ENCODE data around the gene UBR4. TPM values are rescaled to one million over a fixed set of nuclear protein-coding genes. Genes with fewer than 3 reads are reported as not detected.

The UBR4 gene
- total RNA-seq, 1 donor from 2014 or later = 222 TPM

GRCh38 chr1:19032413-19032695 lies 177.7 kb downstream of the UBR4 start:
- Histone ChIP-seq H3K9me3 (no peaks in the 10 kb centered on the region), H3K4me3 (no peak overlapping the region), H3K36me3 (no peaks in the 10 kb centered on the region), H3K4me1 (no peaks in the 10 kb centered on the region), H3K27ac (no peak overlapping the region), H3K27me3 (no peaks in the 10 kb centered on the region)
- no peak for DNase-seq (ENCODE audit: low spot score in 2 of 2)
- TF ChIP-seq CTCF (IDR thresholded peaks at IDR 0.05) = no peak
- intact Hi-C loops (cut with DNase I) = no loop called here

DNA sequence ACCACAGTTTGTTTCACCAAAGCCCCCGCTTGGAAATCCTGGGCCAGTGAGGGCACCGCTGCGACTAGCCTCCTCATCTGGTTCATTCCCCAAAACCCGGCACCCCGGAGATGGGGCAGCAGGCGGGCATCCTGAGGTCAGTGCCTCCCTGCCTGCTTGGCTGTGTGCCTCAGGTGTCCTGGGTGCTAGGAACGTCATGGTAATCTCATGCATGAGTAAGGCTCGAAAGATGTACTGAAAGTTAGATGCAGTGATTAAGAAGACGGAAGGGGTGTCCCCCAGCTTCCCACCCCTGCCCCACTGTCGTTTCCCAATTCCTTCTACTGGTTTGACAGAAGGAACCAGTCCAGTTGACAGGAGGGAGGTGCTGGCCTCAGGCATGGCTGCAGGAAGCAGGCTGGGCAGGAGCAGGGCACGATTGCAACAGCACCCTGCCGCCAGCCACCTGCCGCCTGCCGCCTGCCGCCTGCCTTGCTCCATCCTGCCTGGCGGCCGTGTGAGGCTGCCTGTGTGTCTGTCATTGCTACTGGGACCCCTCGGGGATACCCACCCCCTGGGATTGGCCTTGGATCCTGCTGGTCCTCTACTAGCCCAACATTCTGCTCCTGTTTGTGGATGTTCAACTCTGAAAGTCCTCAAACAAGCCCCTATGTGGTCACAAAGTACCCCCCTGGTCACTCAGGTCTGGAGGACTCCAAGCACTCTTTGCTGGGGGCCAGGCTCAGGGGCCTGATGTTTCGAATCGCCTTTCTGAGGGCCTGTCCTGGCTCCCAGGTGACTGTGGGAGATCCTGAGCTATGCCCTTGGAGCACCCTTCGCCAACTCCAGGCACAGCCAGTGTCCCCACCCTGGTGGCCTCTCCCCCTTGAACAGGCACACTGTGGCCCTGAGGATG lies 180.6 kb downstream of the UBR4 start:
- Histone ChIP-seq H3K4me1 (no peaks in the 10 kb centered on the region), H3K27ac (no peak overlapping the region), H3K9me3 (no peaks in the 10 kb centered on the region), H3K27me3 (no peaks in the 10 kb centered on the region), H3K4me3 (no peak overlapping the region), H3K36me3 (no peaks in the 10 kb centered on the region)
- DNase-seq (ENCODE audit: low spot score in 2 of 2) = peak in 1 of 2 donors; percentile 43
- intact Hi-C loops (cut with DNase I) = no loop called here
- TF ChIP-seq CTCF (IDR thresholded peaks at IDR 0.05) = no peak

DNA sequence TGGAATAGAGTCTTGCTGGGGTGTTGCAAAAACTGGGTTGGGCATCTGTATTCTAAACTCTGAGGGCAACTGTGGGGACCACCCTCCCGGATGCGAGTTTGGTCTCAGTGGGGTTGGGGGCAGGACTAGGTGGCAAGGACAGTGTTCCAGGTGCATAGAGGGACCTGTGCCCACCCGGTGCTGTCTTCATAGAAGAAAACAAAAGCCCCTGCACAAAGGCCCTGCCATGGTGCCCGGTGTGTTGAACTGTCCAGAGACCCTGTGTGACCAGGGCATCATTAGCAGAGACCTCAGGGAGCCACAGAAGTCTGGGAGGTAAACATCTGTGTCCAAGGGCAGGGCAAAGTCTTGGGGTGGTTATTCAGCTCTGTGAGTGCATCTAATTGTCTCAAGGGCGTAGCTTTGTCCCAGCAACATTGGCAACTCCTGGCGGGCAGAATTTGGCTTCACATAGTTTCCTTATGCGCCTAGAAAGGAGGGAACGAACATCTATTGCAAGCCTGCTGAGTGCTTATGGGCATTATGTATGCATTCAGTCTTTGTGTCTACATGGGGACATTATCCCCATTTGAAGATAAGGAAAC lies 181.4 kb downstream of the UBR4 start:
- DNase-seq (ENCODE audit: low spot score in 2 of 2) = peak in 1 of 2 donors; percentile 46
- H3K4me3 ChIP-seq = no peak overlapping the region
- no peak for TF ChIP-seq CTCF (IDR thresholded peaks at IDR 0.05)
- H3K27ac ChIP-seq = no peak overlapping the region
- no peaks in the 10 kb centered on the region for H3K36me3 ChIP-seq
- intact Hi-C loops (cut with DNase I) = no loop called here
- no peaks in the 10 kb centered on the region for H3K9me3 ChIP-seq
- no peaks in the 10 kb centered on the region for H3K27me3 ChIP-seq
- no peaks in the 10 kb centered on the region for H3K4me1 ChIP-seq

- no peak overlapping the region for H3K4me3 ChIP-seq
- no peaks in the 10 kb centered on the region for H3K27me3 ChIP-seq
- no peaks in the 10 kb centered on the region for H3K4me1 ChIP-seq
- intact Hi-C loops (cut with DNase I) = no loop called here
- peak in 1 of 2 donors; percentile 18 for DNase-seq (ENCODE audit: low spot score in 2 of 2)
- no peaks in the 10 kb centered on the region for H3K36me3 ChIP-seq
- H3K27ac ChIP-seq = no peak overlapping the region
- no peaks in the 10 kb centered on the region for H3K9me3 ChIP-seq
- TF ChIP-seq CTCF (IDR thresholded peaks at IDR 0.05) = no peak
Observed at GRCh38 chr1:19028110-19028509, 182.0 kb downstream of the UBR4 start.

Other genes with a start within 250 kb of the UBR4 start
- 93.0 TPM for gene EMC1, start 41.3 kb upstream of the UBR4 start, total RNA-seq
- gene MRTO4, start 41.5 kb upstream of the UBR4 start, total RNA-seq = 13.4 TPM
- gene AKR7A3, start 78.5 kb upstream of the UBR4 start, total RNA-seq = 11.7 TPM
- gene AKR7A2, start 101.9 kb upstream of the UBR4 start, total RNA-seq = 53.7 TPM
- 11.1 TPM for gene SLC66A1, start 102.1 kb upstream of the UBR4 start, total RNA-seq

Data from ascending aorta (tissue), 2 donors.